GM10847 (cell line): ENCODE results near the gene KRT13.

Source experiments
- POLR2A ChIP-seq: IDR thresholded peaks from 2 replicates; pipeline ENCODE4 v1.6.1; 2011; ENCODE audit not compliant: insufficient read length; ENCODE audit errors: extremely low read depth

Gene KRT13

GRCh38 chr17:41516147-41516829, 10.9 kb upstream of the KRT13 start:
- TF ChIP-seq POLR2A: no peak

GRCh38 chr17:41513168-41513547, 7.7 kb upstream of the KRT13 start:
- TF ChIP-seq POLR2A: no peak

GRCh38 chr17:41512546-41513167, 7.2 kb upstream of the KRT13 start:
- no peak for TF ChIP-seq POLR2A

GRCh38 chr17:41511716-41512115, 6.3 kb upstream of the KRT13 start:
- TF ChIP-seq POLR2A: no peak

GRCh38 chr17:41511116-41511515, 5.7 kb upstream of the KRT13 start:
- TF ChIP-seq POLR2A: no peak

GRCh38 chr17:41510251-41511065, 5.0 kb upstream of the KRT13 start:
- no peak for TF ChIP-seq POLR2A

GRCh38 chr17:41507315-41507880, 2.0 kb upstream of the KRT13 start:
- TF ChIP-seq POLR2A: no peak

GRCh38 chr17:41505809-41506767, 676 bp upstream of the KRT13 start:
- no peak for TF ChIP-seq POLR2A

- no peak for TF ChIP-seq POLR2A
Observed at GRCh38 chr17:41504246-41504977, 1.0 kb downstream of the KRT13 start.

- no peak for TF ChIP-seq POLR2A
Observed at GRCh38 chr17:41503202-41503601, 2.2 kb downstream of the KRT13 start.

GRCh38 chr17:41500131-41500911, 5.1 kb downstream of the KRT13 start:
- TF ChIP-seq POLR2A: no peak

- no peak for TF ChIP-seq POLR2A
Observed at GRCh38 chr17:41499714-41500113, 5.7 kb downstream of the KRT13 start.

- no peak for TF ChIP-seq POLR2A
Observed at GRCh38 chr17:41498276-41498675, 7.1 kb downstream of the KRT13 start.

- TF ChIP-seq POLR2A: no peak
Observed at GRCh38 chr17:41496803-41497484, 8.5 kb downstream of the KRT13 start.
